DMS79 (cell line): ENCODE measurements around the gene FALEC.

Experiments used
- DNase-seq: peaks from one replicate; lab custom pipeline; 2025; lab: John Stamatoyannopoulos, UW

FALEC gene

DNA sequence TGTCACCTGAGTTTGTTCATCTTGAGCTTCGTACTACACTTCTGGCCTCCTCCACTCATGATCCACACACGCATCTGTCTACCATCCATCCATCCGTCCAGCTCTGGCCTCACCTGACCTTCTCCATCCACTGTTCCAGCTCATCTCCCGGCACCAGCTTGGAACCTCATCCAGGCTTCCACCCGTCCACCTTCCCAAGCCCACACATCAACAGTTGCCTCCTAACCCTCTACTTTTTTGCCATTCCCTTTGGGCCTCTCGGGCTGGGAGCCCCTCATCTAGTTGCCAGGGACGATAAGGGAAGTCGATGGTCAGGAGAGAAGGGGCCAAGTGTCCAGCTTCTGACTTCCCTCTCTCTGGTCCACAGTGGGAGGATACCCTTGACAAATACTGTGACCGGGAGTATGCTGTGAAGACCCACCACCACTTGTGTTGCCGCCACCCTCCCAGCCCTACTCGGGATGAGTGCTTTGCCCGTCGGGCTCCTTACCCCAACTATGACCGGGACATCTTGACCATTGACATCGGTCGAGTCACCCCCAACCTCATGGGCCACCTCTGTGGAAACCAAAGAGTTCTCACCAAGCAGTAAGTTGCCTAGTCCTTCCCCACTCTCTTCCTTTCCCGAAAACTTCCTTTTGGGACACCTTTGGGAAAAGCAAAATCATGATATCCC lies 3.4 kb upstream of the FALEC start:
- no peak for DNase-seq

- no peak for DNase-seq
Observed at GRCh38 chr1:150512846-150513245, 2.7 kb upstream of the FALEC start.

DNA sequence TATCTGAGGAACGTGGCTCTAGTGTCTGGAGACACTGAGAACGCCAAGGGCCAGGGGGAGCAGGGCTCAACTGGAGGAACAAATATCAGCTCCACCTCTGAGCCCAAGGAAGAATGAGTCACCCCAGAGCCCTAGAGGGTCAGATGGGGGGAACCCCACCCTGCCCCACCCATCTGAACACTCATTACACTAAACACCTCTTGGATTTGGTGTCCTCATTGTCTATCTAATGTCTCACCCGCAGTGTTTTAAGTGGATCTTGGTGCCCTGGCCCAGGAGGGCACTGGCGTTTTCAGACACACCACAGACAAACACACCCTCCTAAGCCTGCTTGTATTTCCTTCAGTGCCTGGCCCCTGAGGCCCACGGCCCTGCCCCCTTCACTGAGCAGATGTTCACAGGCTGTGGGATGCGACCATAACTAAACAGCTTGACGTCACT lies 2.2 kb upstream of the FALEC start:
- no peak for DNase-seq

DNA sequence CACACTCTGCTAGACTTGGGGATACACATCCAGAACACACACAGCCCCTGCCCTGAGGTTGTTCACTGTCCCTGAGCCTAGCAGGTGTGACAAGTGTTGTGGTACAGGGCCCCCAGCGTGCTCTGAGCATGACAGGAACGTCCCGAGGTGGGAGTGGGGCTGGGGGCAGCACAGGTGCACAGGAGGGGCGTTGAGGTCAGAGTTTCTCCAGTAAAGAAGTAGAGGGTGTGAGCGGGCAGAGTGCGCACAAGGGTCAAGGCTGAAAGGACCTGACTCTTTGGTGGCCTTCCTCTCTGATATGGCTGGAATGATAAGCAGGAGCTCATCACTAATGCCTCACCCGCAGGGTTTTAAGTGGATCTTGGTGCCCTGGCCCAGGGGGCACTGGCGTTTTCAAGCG lies 1.3 kb upstream of the FALEC start:
- no peak for DNase-seq

DNA sequence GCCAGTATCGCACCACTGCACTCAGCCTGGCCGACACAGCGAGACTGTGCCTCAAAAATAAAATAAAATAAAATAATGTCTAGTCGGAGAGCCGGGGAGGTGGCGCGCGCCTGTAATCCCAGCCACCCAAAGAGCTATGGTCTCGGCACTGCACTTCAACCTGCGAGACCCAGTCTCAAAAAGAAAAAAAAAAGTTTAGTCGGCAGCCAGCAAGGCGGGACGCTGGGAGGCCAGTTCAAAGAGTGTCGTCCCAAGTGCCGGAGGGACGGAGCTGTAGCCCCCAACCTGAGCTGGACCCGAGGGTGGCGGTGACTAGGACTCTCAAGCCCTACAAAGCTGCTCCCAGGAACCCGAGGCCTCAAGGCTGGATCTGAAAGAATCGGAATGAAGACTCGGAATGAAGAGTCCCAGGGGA lies 632 bp upstream of the FALEC start:
- no peak for DNase-seq

DNA sequence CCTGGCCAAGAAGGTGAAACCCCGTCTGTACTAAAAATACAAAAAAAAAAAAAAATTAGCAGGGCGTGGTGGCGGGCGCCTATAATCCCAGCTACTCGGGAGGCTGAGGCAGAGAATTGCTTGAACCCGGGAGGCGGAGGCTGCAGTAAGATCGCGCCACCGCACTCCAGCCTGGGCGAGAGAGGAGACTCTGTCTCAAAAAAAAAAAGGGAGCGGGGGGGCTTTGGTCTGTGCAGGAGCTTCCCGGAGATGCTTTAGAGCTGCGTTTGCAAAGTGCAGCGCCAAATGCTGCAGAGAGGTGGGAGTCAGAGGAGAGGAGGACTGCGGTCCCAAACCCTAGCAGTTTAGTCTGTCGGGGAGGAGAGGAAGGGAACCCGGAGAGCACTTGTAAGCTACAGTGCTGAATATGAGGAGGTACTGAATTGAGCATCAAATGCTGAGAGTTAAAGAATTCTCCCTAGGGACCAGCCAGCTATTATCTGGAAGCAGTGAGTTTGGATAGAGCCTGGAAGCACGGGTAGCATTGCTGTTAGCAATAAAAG lies 569 bp downstream of the FALEC start:
- DNase-seq, result no peak

GRCh38 chr1:150516616-150517015 lies 1.1 kb downstream of the FALEC start:
- no peak for DNase-seq

GRCh38 chr1:150521196-150521968 lies 5.8 kb downstream of the FALEC start:
- no peak for DNase-seq

- no peak for DNase-seq
Observed at GRCh38 chr1:150525348-150525747, 9.8 kb downstream of the FALEC start.

GRCh38 chr1:150528196-150528595 lies 12.6 kb downstream of the FALEC start:
- no peak for DNase-seq

DNA sequence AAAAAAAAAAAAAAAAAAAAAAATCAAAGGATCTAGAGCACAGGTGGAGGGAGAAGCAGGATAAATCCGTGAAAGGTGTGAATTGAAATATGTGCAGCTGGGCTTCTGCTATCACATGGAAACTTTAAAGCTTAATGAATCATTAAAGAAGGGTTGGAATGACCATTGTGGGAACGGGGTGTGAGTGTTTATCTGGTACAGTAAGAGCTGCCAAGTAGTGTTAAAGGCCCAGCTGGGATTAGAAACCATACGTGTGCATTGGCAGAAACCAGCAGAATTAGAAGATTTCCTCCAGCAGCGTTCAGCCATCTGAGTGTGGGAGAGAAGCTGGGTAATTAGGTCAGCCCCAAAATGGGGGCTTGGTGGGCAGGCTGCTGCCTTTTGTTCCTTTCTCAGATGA lies 13.5 kb downstream of the FALEC start:
- no peak for DNase-seq

DNA sequence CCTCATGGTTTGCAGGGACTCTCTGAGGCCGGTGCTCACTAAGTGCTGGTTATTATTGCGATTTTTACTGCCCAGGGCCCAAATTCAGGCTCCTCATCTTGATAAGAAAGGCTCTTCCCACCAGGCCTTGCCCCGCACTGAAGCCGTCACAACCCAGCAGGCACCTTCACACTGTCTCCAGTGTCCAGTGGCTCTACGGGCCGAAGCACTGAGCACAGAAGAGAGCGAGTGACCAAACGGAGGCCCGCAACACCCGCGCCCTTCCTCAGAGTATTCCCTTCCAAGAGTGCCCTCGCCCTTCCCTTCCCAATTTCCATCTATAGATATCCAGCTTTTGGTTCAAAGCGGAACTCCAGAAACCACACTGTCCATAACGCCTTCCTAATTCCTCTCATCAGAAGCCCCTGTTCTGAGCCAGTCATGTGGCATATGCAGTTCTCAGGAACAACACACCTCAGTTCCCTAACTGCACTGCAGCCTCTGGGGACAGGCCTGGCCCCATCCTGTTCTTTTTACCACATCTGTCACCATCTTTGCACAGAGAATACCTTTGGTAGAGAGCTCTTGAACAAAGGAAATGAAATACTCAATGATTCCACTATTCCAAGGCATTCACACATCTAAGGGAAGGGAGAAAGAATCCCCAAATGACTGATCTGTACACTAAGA lies 15.1 kb downstream of the FALEC start:
- DNase-seq, result no peak

DNA sequence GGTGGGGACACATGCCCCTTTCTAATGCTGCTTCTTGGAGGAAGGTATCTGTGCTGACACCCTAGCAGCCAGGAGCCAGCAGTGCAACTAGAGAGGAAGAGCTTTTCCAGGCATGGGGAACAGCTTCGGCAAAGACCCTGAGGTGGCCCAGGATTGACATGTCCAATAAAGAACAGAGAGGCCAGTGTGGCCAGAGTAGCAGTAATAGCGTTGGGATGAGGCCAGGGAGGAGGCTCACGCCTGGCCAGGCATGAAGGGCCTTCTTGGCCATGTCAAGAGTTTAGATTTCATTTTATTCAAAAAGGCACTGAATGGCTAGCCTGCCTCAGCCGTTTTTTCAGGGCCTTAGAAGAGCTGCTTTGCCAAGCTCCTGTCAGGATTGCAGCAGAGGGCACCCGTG lies 17.3 kb downstream of the FALEC start:
- no peak for DNase-seq

DNA sequence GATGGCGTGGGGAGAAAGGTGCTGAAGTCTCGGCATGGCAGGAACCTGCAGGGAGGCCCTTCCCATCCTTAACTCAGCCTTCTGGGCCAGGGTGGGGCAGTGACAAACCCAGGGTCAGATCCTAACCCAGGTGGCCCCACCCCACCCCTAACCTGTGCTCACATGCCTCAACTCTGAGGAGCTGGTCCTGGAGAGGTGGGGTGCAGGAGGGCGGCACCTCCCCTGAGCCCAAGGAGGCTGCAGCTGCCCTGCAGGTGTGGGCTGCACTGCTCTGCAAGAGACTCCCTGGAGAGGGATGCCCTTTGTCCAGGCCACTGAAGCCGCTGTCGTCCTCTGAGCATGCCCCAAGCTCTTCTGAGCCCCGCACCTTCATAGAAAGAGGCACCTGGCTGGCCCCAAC lies 18.4 kb downstream of the FALEC start:
- DNase-seq, result no peak

- no peak for DNase-seq
Observed at GRCh38 chr1:150535511-150536287, 20.1 kb downstream of the FALEC start.

- DNase-seq, result no peak
Observed at GRCh38 chr1:150536836-150537731, 21.5 kb downstream of the FALEC start.

DNA sequence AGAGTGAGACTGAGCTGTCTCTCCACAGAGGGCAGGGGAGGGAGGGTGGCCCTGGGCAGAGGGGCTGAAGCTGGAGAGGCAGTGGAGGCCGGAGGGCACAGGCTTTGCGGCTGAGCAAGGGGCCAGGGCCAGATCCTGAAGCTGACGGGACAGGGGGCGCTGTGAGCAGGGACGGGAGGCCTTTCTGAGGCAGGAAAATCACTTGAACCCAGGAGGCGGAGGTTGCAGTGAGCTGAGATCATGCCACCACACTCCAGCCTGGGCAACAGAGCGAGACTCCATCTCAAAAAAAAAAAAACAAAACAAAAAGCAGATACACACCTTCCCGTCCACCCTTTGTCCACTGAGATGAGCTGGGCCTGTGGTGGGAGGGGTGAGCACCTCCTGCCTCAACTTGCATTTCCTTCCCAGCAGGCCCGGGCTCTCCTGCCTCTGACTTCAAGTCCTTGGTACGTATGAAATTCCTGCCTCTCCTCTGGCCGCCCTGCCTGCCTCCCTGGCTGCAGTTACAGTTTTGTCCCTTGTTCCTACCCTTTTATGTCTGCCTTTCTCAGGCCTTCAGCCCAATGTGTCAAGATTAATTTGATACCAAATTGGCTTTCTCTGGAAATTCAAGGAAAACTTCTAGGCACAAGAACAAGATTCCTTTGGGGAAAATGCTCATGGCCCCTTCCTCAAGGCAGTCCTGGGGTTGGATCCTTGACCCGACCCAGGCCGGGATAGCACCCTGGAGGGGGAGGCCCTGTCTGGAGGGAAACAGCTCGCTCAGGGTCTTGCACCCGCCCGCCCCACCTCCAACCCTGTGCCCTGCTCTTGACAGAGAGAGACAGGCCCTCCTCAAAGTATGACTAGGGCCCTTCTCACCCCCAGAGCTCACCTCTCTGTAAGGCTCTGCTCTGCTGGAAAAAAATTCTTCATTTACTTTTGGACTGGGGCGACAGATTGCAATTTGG lies 22.5 kb downstream of the FALEC start:
- no peak for DNase-seq

DNA sequence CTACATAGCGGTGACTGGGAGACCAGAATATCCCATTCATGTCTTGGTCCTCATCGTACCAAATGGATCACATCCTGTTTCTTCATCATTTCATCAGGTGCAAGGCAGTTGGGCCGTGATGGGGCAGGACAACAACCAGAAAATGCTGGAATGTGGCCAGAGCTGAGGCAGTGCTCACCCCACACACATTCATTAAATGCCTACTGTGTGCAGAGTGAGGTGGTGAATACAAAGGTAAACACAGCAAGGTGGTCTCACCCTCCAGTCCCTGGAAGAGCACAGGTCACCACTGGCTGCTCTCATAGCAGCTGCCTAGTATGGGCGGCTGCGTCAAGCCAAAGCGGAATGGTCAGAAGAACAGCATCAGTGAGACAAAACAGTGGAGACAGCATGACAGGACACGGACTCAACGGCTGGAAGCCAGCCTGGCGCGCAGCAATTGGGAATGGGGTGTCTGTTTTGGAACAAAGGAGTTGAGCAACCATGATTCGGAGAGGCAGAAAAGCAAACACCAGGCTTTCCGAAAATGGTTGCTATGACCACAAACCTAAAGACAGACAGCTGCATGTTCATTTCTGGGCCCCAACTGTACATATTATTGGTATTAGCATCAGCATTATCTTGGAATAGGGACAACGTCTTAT lies 28.1 kb downstream of the FALEC start:
- no peak for DNase-seq

DNA sequence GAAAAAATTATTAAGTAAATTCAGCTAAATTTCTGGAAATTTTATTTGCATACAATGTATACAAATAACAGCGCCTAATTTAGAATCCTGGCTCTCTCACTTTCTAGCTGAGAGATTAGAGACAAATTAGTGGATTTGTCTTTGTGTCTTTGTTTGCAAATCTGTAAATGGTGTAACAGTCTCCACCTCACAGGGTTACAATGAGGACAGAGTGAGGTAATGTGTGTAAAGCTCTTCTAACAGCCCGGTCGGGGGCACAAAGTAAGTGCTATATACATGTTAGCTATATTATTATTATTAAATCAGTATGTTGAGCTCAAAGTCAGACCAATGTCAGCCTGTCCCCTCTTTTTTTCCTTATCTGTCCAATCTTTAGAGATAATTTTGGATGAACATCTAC lies 28.7 kb downstream of the FALEC start:
- DNase-seq, result no peak
